HepG2 (cell line): ENCODE results near the gene FGF1. TPM values are rescaled to one million over a fixed set of nuclear protein-coding genes. Genes with fewer than 3 reads are reported as not detected.

Experiments
- ATAC-seq: fragments of 200-7000 bp; cut with Tn5 transposase; 3 replicates; pipeline ENCODE4 v1.9.1; 2020; ENCODE audit warnings: mild to moderate bottlenecking, moderate library complexity
- BruUV-seq: library from RNA; stranded (reverse); fragments of 400-500 nt; replicated peaks from 2 replicates; lab custom pipeline; 2021; lab: Mats Ljungman, UMichigan
- CTCF ChIA-PET: fragments of 300-600 bp; formaldehyde crosslinking; extraction: SDS; loops from one replicate; lab custom pipeline; 2021; ENCODE audit warnings: low total read pairs, inconsistent platforms, low intra/inter-chr PET ratio; lab: Yijun Ruan, JAX
- POLR2A ChIA-PET: fragments of 350-600 bp; sonication (Branson Sonifier 250); formaldehyde crosslinking; loops from one replicate; lab custom pipeline; 2020; ENCODE audit warnings: antibody characterized with exemption, inconsistent platforms; lab: Yijun Ruan, JAX
- DNase-seq: peaks from one replicate; pipeline ENCODE4 v3.0.0-alpha.2; 2015; ENCODE audit warnings: low spot score
- FAIRE-seq: peaks from 3 replicates; lab custom pipeline; 2011; peaks lifted over from hg19 to GRCh38; lab: Jason Lieb, UNC
- H2AFZ ChIP-seq: one replicate; pipeline ENCODE4 v1.6.1; 2011; ENCODE audit warnings: low read length, inconsistent platforms
- H3K27ac ChIP-seq: fragments of 300-600 bp; 3 replicates; pipeline ENCODE4 v1.8.0; 2011; ENCODE audit warnings: mixed run types, mild to moderate bottlenecking, mixed read lengths, low read length, inconsistent platforms; ENCODE audit not compliant: insufficient read depth; ENCODE audit errors: extremely low read length
- H3K27me3 ChIP-seq, 2 experiments: fragments of 200-600 bp in 1 of 2; 2 replicates in 1 of 2; 3 replicates in 1 of 2; pipeline versions ENCODE4 v1.6.0 to v1.8.0; 2011; ENCODE audit warnings: low read length in 2 of 2, mild to moderate bottlenecking in 2 of 2, moderate library complexity in 2 of 2, inconsistent platforms in 1 of 2; ENCODE audit not compliant: insufficient read depth in 2 of 2, control insufficient read depth in 1 of 2
- H3K36me3 ChIP-seq, 2 experiments: fragments of 200-600 bp in 1 of 2; replicated peaks in 1 of 2; 2 replicates in 1 of 2; 3 replicates in 1 of 2; pipeline versions ENCODE4 v1.5.1 to v1.8.0; 2011; ENCODE audit warnings: low read length in 2 of 2, inconsistent platforms in 1 of 2; ENCODE audit not compliant: insufficient read depth in 2 of 2, control insufficient read depth in 1 of 2
- H3K4me1 ChIP-seq: 2 replicates; pipeline ENCODE4 v1.5.1; 2012; ENCODE audit warnings: low read length, inconsistent platforms; ENCODE audit not compliant: insufficient read depth
- H3K4me2 ChIP-seq: 2 replicates; pipeline ENCODE4 v1.6.0; 2011; ENCODE audit warnings: low read depth, low read length, inconsistent platforms
- H3K4me3 ChIP-seq, 3 experiments: fragments of 200-600 bp in 1 of 3; sonication (generic), shearing (Covaris generic) in 1 of 3; replicated peaks in 1 of 3; 2 replicates each; pipeline ENCODE4 v1.5.1; 2011 to 2016; ENCODE audit warnings: low read length in 3 of 3, inconsistent platforms in 2 of 3, low read depth in 2 of 3, mild to moderate bottlenecking in 2 of 3, control low read depth in 1 of 3, mixed read lengths in 1 of 3; ENCODE audit not compliant: insufficient read depth in 1 of 3
- H3K79me2 ChIP-seq: one replicate; pipeline ENCODE4 v1.6.1; 2011; ENCODE audit warnings: low read length, inconsistent platforms; ENCODE audit not compliant: insufficient read depth
- H3K9ac ChIP-seq: 2 replicates; pipeline ENCODE4 v1.6.0; 2011; ENCODE audit warnings: mild to moderate bottlenecking, low read depth, low read length, inconsistent platforms; ENCODE audit not compliant: insufficient read depth
- H3K9me3 ChIP-seq: 2 replicates; pipeline ENCODE4 v1.5.1; 2012; ENCODE audit warnings: mild to moderate bottlenecking, low read length
- H4K20me1 ChIP-seq: 2 replicates; pipeline ENCODE4 v1.6.0; 2011; ENCODE audit warnings: inconsistent platforms, mild to moderate bottlenecking, low read length, moderate library complexity; ENCODE audit not compliant: insufficient read depth
- ADNP ChIP-seq: sonication (generic); formaldehyde crosslinking; IDR thresholded peaks from 2 replicates; pipeline ENCODE4 v1.4.0; 2020; ENCODE audit warnings: missing genetic modification reagents
- ELF4 ChIP-seq: sonication (generic); formaldehyde crosslinking; IDR thresholded peaks from 2 replicates; pipeline ENCODE4 v1.5.0; 2020; ENCODE audit warnings: missing genetic modification reagents, mild to moderate bottlenecking, moderate library complexity, borderline replicate concordance
- ETV6 ChIP-seq: sonication (generic); formaldehyde crosslinking; conservative IDR thresholded peaks from 2 replicates; pipeline ENCODE4 v1.4.0; 2020; ENCODE audit warnings: missing genetic modification reagents
- HOMEZ ChIP-seq: IDR thresholded peaks from 2 replicates; pipeline ENCODE4 v1.6.1; 2016; ENCODE audit warnings: low read depth
- NPAS2 ChIP-seq: sonication (generic); formaldehyde crosslinking; IDR thresholded peaks from 2 replicates; pipeline ENCODE4 v1.8.0; 2022; ENCODE audit warnings: mild to moderate bottlenecking, missing genetic modification reagents, borderline replicate concordance
- SMARCC2 ChIP-seq: fragments of 450-650 bp; IDR thresholded peaks from 2 replicates; pipeline ENCODE4 v1.6.1; 2017; ENCODE audit warnings: antibody characterized with exemption, mild to moderate bottlenecking
- ZBTB34 ChIP-seq: sonication (generic); formaldehyde crosslinking; IDR thresholded peaks from 2 replicates; pipeline ENCODE4 v1.8.0; 2022; ENCODE audit warnings: mild to moderate bottlenecking, missing genetic modification reagents
- ZNF160 ChIP-seq: sonication (generic); formaldehyde crosslinking; IDR thresholded peaks from 2 replicates; pipeline ENCODE4 v1.8.0; 2022; ENCODE audit warnings: mild to moderate bottlenecking, inconsistent platforms, missing genetic modification reagents
- ZNF253 ChIP-seq: sonication (generic); formaldehyde crosslinking; IDR thresholded peaks from 2 replicates; pipeline ENCODE4 v1.8.0; 2022; ENCODE audit warnings: mild to moderate bottlenecking, missing genetic modification reagents, borderline replicate concordance
- ZNF333 ChIP-seq: sonication (generic); formaldehyde crosslinking; IDR thresholded peaks from 2 replicates; pipeline ENCODE4 v1.4.0; 2020; ENCODE audit warnings: mild to moderate bottlenecking, missing genetic modification reagents, borderline replicate concordance
- ZNF781 ChIP-seq: sonication (generic); formaldehyde crosslinking; IDR thresholded peaks from 2 replicates; pipeline ENCODE4 v1.5.1; 2020; ENCODE audit warnings: borderline replicate concordance, mild to moderate bottlenecking, missing genetic modification reagents; ENCODE audit errors: not compliant biosample characterization
- whole genome bisulfite sequencing: methylation state at CpG from one replicate; pipeline ENCODE4 v1.1.6; 2017; ENCODE audit warnings: low lambda C conversion rate; 5-methylcytosine and 5-hydroxymethylcytosine counted together
- in situ Hi-C: cut with HindIII; loops from 2 replicates; pipeline ENCODE4 v1.10.0; 2017; ENCODE audit warnings: low pct_unique_long_range_greater_than_20kb; ENCODE audit not compliant: extremely low pct_ligation_motif_present
- intact Hi-C: fragments of 100-400 bp; cut with micrococcal nuclease; formaldehyde crosslinking; loops from one replicate; pipeline ENCODE4 v1.10.0; 2022; ENCODE audit not compliant: unreplicated experiment
- polyA plus RNA-seq, 8 experiments: library from polyadenylated mRNA; depleted of rRNA in 3 of 8; stranded (reverse) in 7 of 8; unstranded in 1 of 8; fragments of >200 nt; fragmentation: Illumina TruSeq in 4 of 8; extraction: Trizol in 4 of 8; gene quantifications; 2 replicates each; pipeline versions ENCODE4 v1.2.1 to v1.2.3, GENCODE V29; 2011 to 2016; ENCODE audit warnings: low read depth in 4 of 8, missing spikeins in 1 of 8, mixed read lengths in 1 of 8; ENCODE audit not compliant: insufficient read depth in 1 of 8
- total RNA-seq, 5 experiments: library from RNA; depleted of rRNA; stranded (reverse); fragments of >200 nt; fragmentation: Illumina TruSeq; extraction: Trizol; gene quantifications; 2 replicates each; pipeline ENCODE4 v1.2.3, GENCODE V29; 2016; ENCODE audit warnings: low read depth in 1 of 5

The FGF1 gene
- total and polyA plus RNA-seq, 2 of the 13 experiments (the other 11 are each of a cell fraction or from before 2014, with no cell fraction given), result not detected

- TF ChIP-seq ELF4 (CRISPR knock-in tag) (no peak), SMARCC2 (no peak)
Observed at GRCh38 chr5:142720641-142721271, 34.9 kb upstream of the FGF1 start (continued).

DNA sequence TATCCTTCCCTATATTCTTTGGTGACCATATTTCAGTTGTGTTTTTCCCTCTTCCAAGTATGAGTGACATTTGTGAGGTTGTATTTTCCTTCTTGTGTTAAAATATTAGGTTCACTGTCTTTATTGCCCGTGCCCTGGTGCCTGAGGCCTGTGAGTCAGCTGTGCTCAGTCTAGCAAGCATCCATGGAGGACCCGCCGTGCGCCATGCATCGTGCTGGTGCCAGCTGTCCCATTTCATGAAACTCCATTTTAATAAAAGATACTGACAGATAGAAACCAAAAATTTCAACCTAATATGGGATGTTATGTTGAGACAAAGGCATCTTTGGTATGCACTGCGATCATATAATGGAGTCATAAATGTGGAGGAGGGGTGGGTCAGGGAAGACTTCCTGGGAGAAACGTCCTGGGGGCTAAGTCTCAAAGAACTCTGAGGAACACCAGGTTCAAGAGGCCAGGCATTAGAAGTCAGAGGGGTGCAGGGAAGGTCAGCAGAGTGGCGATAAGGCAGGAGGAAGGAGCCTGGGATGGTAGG is 34.0 kb upstream of the FGF1 start:
- in situ Hi-C loops (no loop called here), intact Hi-C loops (no loop called here)
- Histone ChIP-seq H3K36me3 (no peaks in the 10 kb centered on the region), H3K9me3 (no peaks in the 10 kb centered on the region), H3K79me2 (no peaks in the 10 kb centered on the region), H2AFZ (no peak overlapping the region), H3K4me2 (peak overlapping the region; percentile 63; the same call in 1 of the 2 replicates), H4K20me1 (no peaks in the 10 kb centered on the region), H3K27ac (no peak overlapping the region), H3K4me3 (no peak overlapping the region), H3K27me3 (peaks cover 6 to 60% of the 10 kb centered on the region in 2 experiments; a peak in 4 of 5 replicates), H3K9ac (no peak overlapping the region), H3K4me1 (peaks cover 44% of the 10 kb centered on the region)
- TF ChIP-seq ZBTB34 (CRISPR knock-in tag) (no peak), ZNF160 (CRISPR knock-in tag) (no peak), ZNF781 (CRISPR knock-in tag) (no peak), ADNP (CRISPR knock-in tag) (no peak), ZNF253 (CRISPR knock-in tag) (no peak), NPAS2 (CRISPR knock-in tag) (no peak), ZNF333 (CRISPR knock-in tag) (no peak), HOMEZ (no peak), ETV6 (CRISPR knock-in tag) (no peak)
- WGBS, result 78% methylated on average over 8 of the region's 8 CpGs
- DNase-seq (no peak), FAIRE-seq (no peak), ATAC-seq (no peak)
- POLR2A ChIA-PET, result no interaction called here
- BruUV-seq, result no TSS peak
- CTCF ChIA-PET, result no interaction called here
